ENCODE measurements around the gene UTS2B. TPM values are rescaled to one million over a fixed set of nuclear protein-coding genes. Genes with fewer than 3 reads are reported as not detected.
A peak's percentile ranks its signal among the peaks of the same experiment; 100 is the strongest.

UTS2B gene
- total RNA-seq, 4 donors from 2014 or later: 0.27 to 3.4 (median 2.2) TPM; not detected in 1

GRCh38 chr3:191376516-191377141, 46.3 kb upstream of the UTS2B start:
- TF ChIP-seq CTCF (IDR thresholded peaks at IDR 0.05) (no peak), POLR2A (IDR thresholded peaks at IDR 0.05) (no peak), EP300 (IDR thresholded peaks at IDR 0.05; ENCODE audit: low read depth) (no peak), POLR2AphosphoS5 (IDR thresholded peaks at IDR 0.05) (peak in 1 of 3 donors; percentile 7)

GRCh38 chr3:191373327-191373726, 43.0 kb upstream of the UTS2B start:
- Histone ChIP-seq H3K36me3 (peaks cover 0 to 16% (median 2%) of the 10 kb centered on the region in 4 donors), H3K4me3 (no peak overlapping the region), H3K27ac (no peak overlapping the region), H3K27me3 (no peaks in the 10 kb centered on the region), H3K9me3 (no peaks in the 10 kb centered on the region), H3K4me1 (peaks cover 10 to 22% (median 11%) of the 10 kb centered on the region in 4 donors)
- intact Hi-C loops (cut with DNase I; ENCODE audit: low total_unique reads): no loop called here
- TF ChIP-seq CTCF (IDR thresholded peaks at IDR 0.05): no peak
- TF ChIP-seq POLR2A (IDR thresholded peaks at IDR 0.05): no peak
- TF ChIP-seq POLR2AphosphoS5 (IDR thresholded peaks at IDR 0.05): no peak
- no peak for TF ChIP-seq EP300 (IDR thresholded peaks at IDR 0.05; ENCODE audit: low read depth)
- in situ Hi-C loops (cut with MboI; ENCODE audit: low pct_ligation_motif_present in 1 of 4, low pct_unique_long_range_greater_than_20kb in 1 of 4, low sequenced_read_pairs in 3 of 4): no loop called here
- 57 to 74% methylated on average over 4 of the region's 4 CpGs for WGBS, 2 donors (ENCODE audit: low coverage in 1 of 2)
- DNase-seq: no peak

More at GRCh38 chr3:191376516-191377141, 46.3 kb upstream of the UTS2B start:
- intact Hi-C loops (cut with DNase I; ENCODE audit: low total_unique reads): no loop called here
- H3K4me3 ChIP-seq: no peak overlapping the region
- peak overlapping the region; percentile 59 to 65 (median 60) for H3K27ac ChIP-seq
- 32 to 47% methylated on average over 5 to 7 of the region's 7 CpGs for WGBS, 2 donors (ENCODE audit: low coverage in 1 of 2)
- peaks cover 10 to 26% (median 11%) of the 10 kb centered on the region in 4 donors for H3K4me1 ChIP-seq
- no peaks in the 10 kb centered on the region for H3K9me3 ChIP-seq
- no peak for DNase-seq
- H3K27me3 ChIP-seq: no peaks in the 10 kb centered on the region
- in situ Hi-C loops (cut with MboI; ENCODE audit: low pct_ligation_motif_present in 1 of 4, low pct_unique_long_range_greater_than_20kb in 1 of 4, low sequenced_read_pairs in 3 of 4): no loop called here
- peaks cover 0 to 21% (median 8%) of the 10 kb centered on the region in 4 donors for H3K36me3 ChIP-seq

DNA sequence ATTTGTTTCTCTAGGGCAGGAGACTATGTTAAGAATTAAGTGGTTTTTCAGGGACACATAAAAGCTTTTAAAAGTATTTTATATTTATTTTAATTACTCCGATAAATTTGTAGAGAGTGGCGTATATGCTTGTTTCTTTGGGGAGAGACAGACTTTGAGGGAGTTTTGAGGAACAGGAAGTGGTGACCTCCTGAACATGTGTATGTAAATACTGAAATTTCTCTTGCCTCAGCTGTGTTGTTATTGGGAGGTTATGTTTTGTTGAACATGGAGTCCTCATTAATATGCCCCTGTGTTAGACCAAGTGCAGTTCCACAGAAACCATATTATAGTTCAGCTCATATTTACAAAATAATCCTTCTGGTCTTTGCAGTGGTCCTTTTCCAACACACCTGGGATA, 41.8 kb upstream of the UTS2B start:
- 75 to 93% methylated on average over 2 of the region's 2 CpGs for WGBS, 2 donors (ENCODE audit: low coverage in 1 of 2)
- intact Hi-C loops (cut with DNase I; ENCODE audit: low total_unique reads) (no loop called here), in situ Hi-C loops (cut with MboI; ENCODE audit: low pct_ligation_motif_present in 1 of 4, low pct_unique_long_range_greater_than_20kb in 1 of 4, low sequenced_read_pairs in 3 of 4) (no loop called here)
- peaks cover 0 to 16% (median 2%) of the 10 kb centered on the region in 4 donors for H3K36me3 ChIP-seq
- no peak for DNase-seq
- TF ChIP-seq POLR2AphosphoS5 (IDR thresholded peaks at IDR 0.05) (no peak), POLR2A (IDR thresholded peaks at IDR 0.05) (no peak), EP300 (IDR thresholded peaks at IDR 0.05; ENCODE audit: low read depth) (no peak), CTCF (IDR thresholded peaks at IDR 0.05) (no peak)
- no peaks in the 10 kb centered on the region for H3K27me3 ChIP-seq
- H3K4me1 ChIP-seq: peaks cover 6 to 11% (median 10%) of the 10 kb centered on the region in 4 donors
- no peaks in the 10 kb centered on the region for H3K9me3 ChIP-seq
- H3K4me3 ChIP-seq: no peak overlapping the region
- no peak overlapping the region for H3K27ac ChIP-seq

GRCh38 chr3:191369616-191370010, 39.3 kb upstream of the UTS2B start:
- no peak for TF ChIP-seq POLR2AphosphoS5 (IDR thresholded peaks at IDR 0.05)
- TF ChIP-seq EP300 (IDR thresholded peaks at IDR 0.05; ENCODE audit: low read depth): no peak
- TF ChIP-seq CTCF (IDR thresholded peaks at IDR 0.05): no peak
- TF ChIP-seq POLR2A (IDR thresholded peaks at IDR 0.05): no peak
- Histone ChIP-seq H3K4me3 (no peak overlapping the region), H3K36me3 (peaks cover 0 to 15% (median 2%) of the 10 kb centered on the region in 4 donors), H3K9me3 (no peaks in the 10 kb centered on the region), H3K27ac (no peak overlapping the region), H3K27me3 (no peaks in the 10 kb centered on the region), H3K4me1 (no peaks in the 10 kb centered on the region)
- intact Hi-C loops (cut with DNase I; ENCODE audit: low total_unique reads) (no loop called here), in situ Hi-C loops (cut with MboI; ENCODE audit: low pct_ligation_motif_present in 1 of 4, low pct_unique_long_range_greater_than_20kb in 1 of 4, low sequenced_read_pairs in 3 of 4) (no loop called here)
- DNase-seq: no peak
- 81 to 94% methylated on average over 2 of the region's 2 CpGs for WGBS, 2 donors (ENCODE audit: low coverage in 1 of 2)

Measured in transverse colon (tissue), 4 donors.